Panc1 (cell line): ENCODE data around the gene BACE1. TPM values are rescaled to one million over a fixed set of nuclear protein-coding genes. Genes with fewer than 3 reads are reported as not detected.

Source experiments
- ATAC-seq: fragments of 200-7000 bp; cut with Tn5 transposase; 2 replicates; pipeline ENCODE4 v1.9.1; 2020; ENCODE audit warnings: mild to moderate bottlenecking, moderate library complexity
- BruUV-seq: library from RNA; stranded (reverse); fragments of 400-500 nt; replicated peaks from 2 replicates; lab custom pipeline; 2021; lab: Mats Ljungman, UMichigan
- CTCF ChIA-PET: fragments of 300-600 bp; sonication (Branson Sonifier 250); formaldehyde crosslinking; loops from one replicate; lab custom pipeline; 2022; ENCODE audit warnings: antibody characterized with exemption; lab: Charles Lee
- POLR2A ChIA-PET: fragments of 300-600 bp; sonication (Branson Sonifier 250); formaldehyde crosslinking; loops from one replicate; lab custom pipeline; 2022; ENCODE audit warnings: antibody characterized with exemption; lab: Charles Lee
- DNase-seq: peaks from one replicate; pipeline ENCODE4 v3.0.0-alpha.2; 2010; ENCODE audit warnings: low read depth, low spot score
- H3K27ac ChIP-seq: 2 replicates; pipeline ENCODE4 v1.5.1; 2011; ENCODE audit warnings: mild to moderate bottlenecking, low read length, inconsistent platforms
- H3K27me3 ChIP-seq: fragments of 200-500 bp; sonication (Bioruptor generic); 2 replicates; pipeline ENCODE4 v1.6.0; 2014; ENCODE audit warnings: low read length, inconsistent platforms; ENCODE audit not compliant: control insufficient read depth, insufficient read depth
- H3K36me3 ChIP-seq: fragments of 200-500 bp; sonication (Bioruptor generic); 2 replicates; pipeline ENCODE4 v1.5.1; 2014; ENCODE audit warnings: inconsistent platforms, mild to moderate bottlenecking, low read length, moderate library complexity; ENCODE audit not compliant: control insufficient read depth, insufficient read depth
- H3K4me1 ChIP-seq: 2 replicates; pipeline ENCODE4 v1.5.1; 2011; ENCODE audit warnings: inconsistent platforms, mild to moderate bottlenecking, low read length, moderate library complexity; ENCODE audit not compliant: control insufficient read depth, insufficient read depth
- H3K4me3 ChIP-seq, 2 experiments: 2 replicates each; pipeline ENCODE4 v1.5.1; 2011 to 2012; ENCODE audit warnings: low read depth in 2 of 2, low read length in 2 of 2, mild to moderate bottlenecking in 2 of 2, inconsistent platforms in 1 of 2, moderate library complexity in 1 of 2
- H3K9me3 ChIP-seq: fragments of 200-500 bp; sonication (Bioruptor generic); 2 replicates; pipeline ENCODE4 v1.5.1; 2014; ENCODE audit warnings: low read depth, mild to moderate bottlenecking, inconsistent platforms, low read length, moderate library complexity; ENCODE audit not compliant: control insufficient read depth, insufficient read depth
- CTCF ChIP-seq: fragments of 450-650 bp; IDR thresholded peaks from 2 replicates; pipeline ENCODE4 v1.5.1; 2017; ENCODE audit warnings: mild to moderate bottlenecking
- POLR2AphosphoS5 ChIP-seq: IDR thresholded peaks from 2 replicates; pipeline ENCODE4 v1.6.1; 2012; ENCODE audit warnings: mild to moderate bottlenecking, low read depth, low read length, moderate library complexity
- REST ChIP-seq, 2 experiments: IDR thresholded peaks; 2 replicates each; pipeline ENCODE4 v1.6.1; 2011 to 2012; ENCODE audit warnings: low read depth in 2 of 2, control low read depth in 1 of 2, low read length in 1 of 2, mild to moderate bottlenecking in 1 of 2, moderate library complexity in 1 of 2; ENCODE audit not compliant: insufficient read depth in 1 of 2
- SIN3A ChIP-seq: IDR thresholded peaks from 2 replicates; pipeline ENCODE4 v1.6.1; 2012; ENCODE audit warnings: low read depth, mild to moderate bottlenecking, low read length, moderate library complexity, borderline replicate concordance; ENCODE audit not compliant: insufficient read depth
- TCF7L2 ChIP-seq: IDR thresholded peaks from 2 replicates; pipeline ENCODE4 v1.6.1; 2011; ENCODE audit warnings: mild to moderate bottlenecking, low read depth, low read length, inconsistent platforms
- in situ Hi-C: cut with HindIII; loops from 2 replicates; pipeline ENCODE4 v1.10.0; 2016; ENCODE audit warnings: low sequenced_read_pairs, low pct_unique_long_range_greater_than_20kb
- intact Hi-C: fragments of 100-400 bp; cut with micrococcal nuclease; formaldehyde crosslinking; loops from one replicate; pipeline ENCODE4 v1.10.0; 2022; ENCODE audit not compliant: unreplicated experiment
- total RNA-seq: library from RNA; stranded (reverse); gene quantifications from one replicate; pipeline ENCODE4 v1.2.1, GENCODE V29; 2021; ENCODE audit not compliant: unreplicated experiment

The BACE1 gene
- total RNA-seq, 1 experiment from 2014 or later, result 4.9 TPM

GRCh38 chr11:117302228-117302627, 13.8 kb downstream of the BACE1 start:
- Histone ChIP-seq H3K27ac (no peak overlapping the region), H3K4me1 (no peaks in the 10 kb centered on the region), H3K36me3 (no peaks in the 10 kb centered on the region), H3K9me3 (no peaks in the 10 kb centered on the region), H3K4me3 (no peak overlapping the region), H3K27me3 (no peaks in the 10 kb centered on the region)
- ChIA-PET CTCF (no interaction called here), POLR2A (no interaction called here)
- intact Hi-C loops (no loop called here), in situ Hi-C loops (no loop called here)
- no peak for ATAC-seq
- BruUV-seq, result no TSS peak
- TF ChIP-seq REST (IDR thresholded peaks at IDR 0.05; ENCODE audit: insufficient read depth in 1 of 2, low read depth in 2 of 2, low read length in 1 of 2) (no peak), CTCF (no peak), SIN3A (no peak), TCF7L2 (no peak), POLR2AphosphoS5 (no peak)
- no peak for DNase-seq

GRCh38 chr11:117300773-117301172, 15.3 kb downstream of the BACE1 start:
- intact Hi-C loops, result no loop called here
- TF ChIP-seq REST (IDR thresholded peaks at IDR 0.05; ENCODE audit: insufficient read depth in 1 of 2, low read depth in 2 of 2, low read length in 1 of 2), result no peak
- no peak for TF ChIP-seq POLR2AphosphoS5
- TF ChIP-seq SIN3A, result no peak
- no peak for DNase-seq
- ATAC-seq, result no peak
- ChIA-PET CTCF (no interaction called here), POLR2A (no interaction called here)
- no TSS peak for BruUV-seq
- Histone ChIP-seq H3K36me3 (no peaks in the 10 kb centered on the region), H3K27ac (no peak overlapping the region), H3K4me3 (no peak overlapping the region), H3K9me3 (no peaks in the 10 kb centered on the region), H3K27me3 (no peaks in the 10 kb centered on the region), H3K4me1 (no peaks in the 10 kb centered on the region)
- in situ Hi-C loops, result no loop called here
